Activated T-cell treated with anti-CD3 and anti-CD28 coated beads for 4 hours (primary cell): ENCODE measurements around the gene NFASC.

ENCODE experiments used
- DNase-seq: peaks from one replicate; pipeline ENCODE4 v3.0.0-alpha.2; 2020

NFASC gene

GRCh38 chr1:205068457-205069040 lies 197.9 kb downstream of the NFASC start:
- DNase-seq, result no peak

- DNase-seq, result no peak
These were observed 198.9 kb downstream of the NFASC start for GRCh38 chr1:205069371-205070125.

GRCh38 chr1:205071028-205071409 lies 200.4 kb downstream of the NFASC start:
- no peak for DNase-seq

- no peak for DNase-seq
These were observed 201.1 kb downstream of the NFASC start for GRCh38 chr1:205071801-205072200.

- DNase-seq, result no peak
These were observed 201.6 kb downstream of the NFASC start for GRCh38 chr1:205072286-205072685.
